ENCODE measurements around the gene ZNF536.
"Not testable (repeated sequence)": the region's sequence is repeated elsewhere in the genome, so short reads cannot be mapped to it uniquely, and the experiment has no call there.

ZNF536 gene

DNA sequence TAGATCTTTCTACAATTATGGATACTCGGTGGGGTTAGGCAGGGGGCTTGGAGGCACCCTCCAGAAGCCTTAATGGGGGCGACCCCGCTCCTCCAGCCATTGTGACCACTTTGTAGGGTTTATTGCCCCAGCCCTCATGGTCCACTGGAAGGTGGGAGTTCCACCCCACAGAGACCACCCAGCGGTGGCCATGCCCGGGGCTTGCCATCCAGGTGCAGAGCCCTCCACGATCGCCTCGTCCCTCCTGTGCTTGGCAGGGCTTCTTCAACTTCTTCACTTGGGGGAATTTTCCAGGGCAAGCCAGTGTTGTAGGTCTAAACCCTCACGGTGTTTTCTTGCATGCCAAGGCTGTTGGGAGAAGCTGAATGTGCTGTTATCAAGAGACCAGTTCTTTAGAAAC is 16.1 kb downstream of the ZNF536 start:
- DNase-seq (ENCODE audit: low spot score): no peak

DNA sequence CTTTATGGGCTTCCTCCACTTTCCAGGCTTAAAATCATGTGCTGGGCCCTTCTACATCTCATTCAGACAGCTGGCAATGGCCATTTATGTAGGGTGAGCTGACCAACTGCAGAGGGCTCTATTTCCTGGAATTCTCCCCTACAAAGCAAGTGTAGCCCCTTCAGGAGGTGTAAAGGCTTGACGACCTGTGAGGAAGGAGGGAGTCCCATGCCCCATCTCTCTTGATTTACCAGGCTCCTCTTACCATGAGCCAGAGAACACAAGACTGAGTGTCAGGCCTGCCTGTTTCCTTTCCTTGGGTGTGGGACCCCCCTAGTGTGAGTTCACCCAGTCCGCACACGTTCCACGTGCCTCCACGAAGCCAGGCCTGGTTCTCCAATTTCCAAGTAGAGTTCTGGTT is 16.6 kb downstream of the ZNF536 start:
- DNase-seq (ENCODE audit: low spot score): no peak

- DNase-seq (ENCODE audit: low spot score): no peak
Measured at GRCh38 chr19:30390356-30390988, 18.3 kb downstream of the ZNF536 start.

DNA sequence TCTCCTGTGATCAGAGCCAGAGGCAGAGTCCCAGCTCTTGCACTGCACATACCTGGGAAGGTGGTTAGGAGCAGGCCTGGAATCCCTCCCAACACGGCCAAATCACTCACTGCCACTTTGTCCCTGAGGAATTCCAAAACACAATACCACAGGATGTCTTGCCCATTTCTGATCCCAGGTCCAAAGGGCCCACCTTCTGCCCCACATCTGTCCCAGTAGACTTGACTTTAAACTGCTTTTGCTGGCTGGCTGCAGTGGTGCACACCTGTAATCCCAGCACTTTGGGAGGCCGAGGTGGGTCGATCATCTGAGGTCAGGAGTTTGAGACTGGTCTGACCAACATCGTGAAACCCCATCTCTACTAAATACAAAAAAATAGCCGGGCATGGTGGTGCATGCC is 18.9 kb downstream of the ZNF536 start:
- no peak for DNase-seq (ENCODE audit: low spot score)

DNA sequence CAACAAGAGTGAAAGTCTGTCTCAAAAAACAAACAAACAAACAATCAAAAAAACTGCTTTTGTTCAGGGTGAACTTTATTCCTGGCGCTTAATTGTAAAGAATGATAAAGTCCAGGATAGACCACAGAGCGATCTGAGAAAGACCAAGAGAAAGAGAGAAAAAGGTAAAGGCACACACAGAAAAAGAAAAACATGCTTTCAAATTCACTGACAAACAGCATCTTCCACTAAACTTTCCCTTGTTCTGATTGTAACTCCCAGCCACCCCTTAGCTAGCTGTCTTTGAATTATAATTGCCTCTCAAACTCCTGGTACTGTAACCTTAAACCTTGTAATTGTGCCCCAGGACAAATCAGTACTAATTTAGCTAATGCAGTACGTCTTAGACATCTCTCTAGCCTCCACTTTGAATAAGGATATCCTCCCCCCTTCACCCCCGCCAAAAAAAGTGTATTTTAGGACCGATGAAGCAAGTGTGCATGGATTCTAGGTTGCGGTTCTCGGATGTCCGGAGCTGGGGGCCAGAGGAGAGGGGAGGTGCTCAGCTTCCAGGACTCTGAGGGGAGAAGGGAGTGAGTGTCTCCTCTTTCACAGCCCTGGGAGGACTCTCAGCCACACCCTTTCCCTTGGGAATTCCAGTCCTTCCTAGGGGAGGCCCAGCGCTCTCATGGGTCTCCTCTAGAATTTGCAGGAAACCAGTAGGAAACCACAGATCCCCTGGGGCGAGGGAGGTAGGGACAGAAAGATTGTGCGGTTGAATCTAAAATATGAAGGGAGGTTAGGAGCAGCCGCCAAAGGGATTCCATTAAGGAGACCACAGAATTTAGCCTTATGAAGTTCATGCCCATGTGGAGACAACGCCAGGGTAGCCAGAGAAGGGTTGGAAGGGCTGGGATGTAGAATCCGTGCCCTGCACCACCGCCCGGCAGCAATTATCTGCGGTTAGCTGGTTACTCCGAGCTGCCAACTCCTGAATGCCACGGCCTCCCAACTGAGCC is 19.7 kb downstream of the ZNF536 start:
- DNase-seq (ENCODE audit: low spot score): no peak

DNA sequence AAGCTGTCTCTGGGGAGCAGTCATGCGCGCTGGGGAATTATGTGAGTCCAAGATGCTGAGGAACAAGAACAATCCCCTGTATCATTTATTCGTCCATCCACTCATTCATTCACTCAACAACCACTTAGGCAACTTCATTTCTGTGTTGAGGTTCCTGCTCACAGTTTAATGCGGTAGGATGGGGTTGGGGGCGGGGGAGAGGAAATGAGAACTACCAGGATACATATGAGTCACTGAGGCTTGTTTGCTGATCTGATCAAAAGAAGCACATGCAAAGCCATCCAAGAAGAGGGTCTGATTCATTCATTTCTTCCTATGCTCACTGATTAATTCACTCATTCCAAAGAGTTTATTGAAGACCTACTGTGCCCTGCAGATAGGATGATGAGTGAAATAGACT is 20.9 kb downstream of the ZNF536 start:
- DNase-seq (ENCODE audit: low spot score): no peak

DNA sequence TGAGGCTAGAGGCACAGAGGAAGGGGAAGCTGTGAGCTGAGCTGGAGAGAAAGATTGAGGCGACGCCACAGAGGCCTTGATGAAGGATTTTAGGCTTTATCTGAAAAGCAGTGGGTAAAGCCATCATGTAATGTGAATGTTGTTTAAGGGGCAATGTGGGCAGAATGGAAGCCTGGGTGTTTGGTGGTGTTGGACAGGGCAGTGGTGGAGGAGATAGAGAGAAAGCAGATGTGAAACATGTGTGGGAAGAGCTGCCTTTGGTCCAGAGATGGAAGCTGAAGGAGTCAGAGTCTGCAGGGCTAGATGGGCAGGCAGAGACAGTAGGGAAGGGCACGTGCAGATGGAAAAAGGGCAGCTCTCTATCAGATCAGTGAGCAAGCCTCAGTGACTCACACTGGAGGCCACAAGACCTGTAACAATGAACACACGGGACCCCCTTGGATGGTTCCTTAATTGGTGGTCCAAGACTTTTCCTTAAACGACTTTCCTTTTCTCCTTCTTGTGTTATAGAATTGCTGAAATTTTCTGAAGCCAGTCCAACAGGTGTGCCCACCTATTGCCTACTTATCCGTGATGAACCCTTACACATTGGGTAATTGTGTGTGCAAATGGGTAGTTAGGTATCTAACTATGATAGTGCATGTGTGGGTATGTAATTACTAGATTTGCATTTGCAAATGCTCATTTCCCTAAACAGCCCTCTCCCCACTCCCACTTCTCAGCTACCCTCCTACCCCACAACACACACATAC is 21.7 kb downstream of the ZNF536 start:
- no peak for DNase-seq (ENCODE audit: low spot score)

DNA sequence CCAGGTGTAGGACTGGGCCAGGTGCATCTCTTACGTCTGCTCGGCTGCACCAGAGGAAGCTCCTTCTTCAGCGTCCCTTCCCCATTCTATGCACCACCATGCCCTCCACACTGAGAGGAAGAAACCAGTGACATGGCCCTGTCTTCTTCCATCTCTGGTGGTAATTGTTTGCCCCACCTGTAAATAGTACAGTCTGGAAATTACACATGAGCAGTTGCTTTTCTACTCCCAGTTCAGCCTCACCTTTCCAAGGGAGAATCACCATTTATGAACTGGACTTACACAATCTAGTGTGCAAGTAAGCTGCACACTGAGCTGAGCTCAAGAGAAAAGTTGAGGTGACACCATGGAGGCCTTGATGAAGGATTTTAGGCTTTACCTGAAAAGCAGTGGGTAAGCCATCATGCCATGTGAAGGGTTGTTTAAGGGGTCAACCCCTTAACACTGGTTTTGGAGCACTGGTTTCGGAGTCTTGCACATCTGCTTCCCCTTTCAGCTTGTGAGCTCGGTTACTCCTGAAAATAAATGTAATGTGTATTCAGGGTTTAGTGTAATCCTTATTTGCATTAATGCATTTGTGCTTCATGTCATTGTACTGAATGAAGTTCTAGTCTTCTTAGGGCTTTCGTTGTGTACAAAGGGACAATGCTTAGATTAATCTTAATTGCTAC is 22.4 kb downstream of the ZNF536 start:
- DNase-seq (ENCODE audit: low spot score): no peak

DNA sequence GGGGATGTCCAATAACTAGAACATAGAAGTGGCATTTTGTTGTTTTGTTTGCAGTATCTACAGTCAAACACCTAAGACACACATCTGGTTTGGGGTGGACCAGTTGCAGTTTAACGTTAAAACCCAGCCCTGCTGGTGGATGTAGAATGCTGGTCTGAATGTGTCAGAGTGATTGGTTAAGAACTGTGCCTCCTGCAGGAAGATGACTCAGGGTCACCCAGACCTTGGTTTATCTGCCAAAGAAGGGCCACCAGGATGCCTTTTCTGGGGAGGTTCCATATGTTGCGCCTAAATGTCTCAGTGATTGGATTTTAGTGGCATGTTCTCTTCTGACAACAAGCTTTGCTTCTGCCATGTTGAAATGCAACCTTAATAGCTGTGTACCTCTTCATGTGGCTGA is 23.1 kb downstream of the ZNF536 start:
- no peak for DNase-seq (ENCODE audit: low spot score)

GRCh38 chr19:30398539-30398938 is 26.4 kb downstream of the ZNF536 start:
- DNase-seq (ENCODE audit: low spot score): not testable (repeated sequence)

DNA sequence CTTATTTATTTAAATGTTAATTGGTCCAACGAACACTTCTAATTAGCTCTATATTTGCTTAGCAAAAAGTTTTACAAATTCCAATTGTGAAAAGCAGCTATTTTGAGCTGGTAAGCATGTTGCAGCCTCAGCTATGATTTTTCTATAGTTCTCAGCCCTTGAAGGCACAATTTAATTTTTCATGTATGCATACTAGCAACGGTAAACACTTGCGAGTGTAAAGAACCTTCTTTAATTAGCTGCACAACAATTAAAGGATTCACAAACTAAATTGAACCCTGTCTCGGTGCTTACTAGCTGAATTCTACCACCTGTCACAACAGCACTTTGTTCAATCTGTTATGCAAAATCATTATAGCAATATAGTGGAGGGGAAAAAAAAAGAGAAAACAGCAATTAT is 29.8 kb downstream of the ZNF536 start:
- no peak for DNase-seq (ENCODE audit: low spot score)

DNA sequence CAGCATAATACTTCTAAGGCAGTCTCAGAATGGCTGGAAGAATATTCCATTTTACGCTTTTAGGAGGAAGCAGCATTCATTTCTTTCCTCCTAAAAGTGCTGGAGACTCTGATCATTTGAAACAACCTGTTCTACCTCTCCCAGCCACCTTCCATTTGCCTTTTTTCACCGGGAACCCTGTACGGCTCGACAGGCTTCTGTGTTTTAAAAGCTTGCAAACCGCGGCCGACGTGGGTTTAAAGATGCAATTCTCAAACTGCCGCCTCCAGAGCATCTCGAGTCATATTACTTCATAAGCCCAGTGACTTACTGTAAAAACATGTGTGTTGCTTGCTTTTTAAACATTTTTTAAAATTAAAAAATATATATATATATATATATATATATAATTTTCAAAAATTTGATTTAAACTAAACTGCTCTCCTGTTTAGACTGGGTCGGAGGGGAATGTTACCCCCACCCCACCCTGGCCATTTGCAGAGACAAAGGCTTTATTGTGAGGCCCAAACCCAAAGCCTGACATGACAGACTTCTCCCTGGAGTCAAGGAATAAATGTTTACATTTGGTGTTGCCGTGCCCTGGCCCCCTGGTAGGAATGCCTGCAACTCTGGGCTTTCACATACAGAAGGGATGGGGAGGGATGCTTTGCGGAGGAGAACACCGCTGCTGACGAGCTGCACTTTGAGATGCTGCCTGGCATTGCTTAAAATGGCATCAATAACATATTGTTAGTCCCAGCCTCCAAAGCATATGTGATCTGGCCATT is 30.4 kb downstream of the ZNF536 start:
- no peak for DNase-seq (ENCODE audit: low spot score)

DNA sequence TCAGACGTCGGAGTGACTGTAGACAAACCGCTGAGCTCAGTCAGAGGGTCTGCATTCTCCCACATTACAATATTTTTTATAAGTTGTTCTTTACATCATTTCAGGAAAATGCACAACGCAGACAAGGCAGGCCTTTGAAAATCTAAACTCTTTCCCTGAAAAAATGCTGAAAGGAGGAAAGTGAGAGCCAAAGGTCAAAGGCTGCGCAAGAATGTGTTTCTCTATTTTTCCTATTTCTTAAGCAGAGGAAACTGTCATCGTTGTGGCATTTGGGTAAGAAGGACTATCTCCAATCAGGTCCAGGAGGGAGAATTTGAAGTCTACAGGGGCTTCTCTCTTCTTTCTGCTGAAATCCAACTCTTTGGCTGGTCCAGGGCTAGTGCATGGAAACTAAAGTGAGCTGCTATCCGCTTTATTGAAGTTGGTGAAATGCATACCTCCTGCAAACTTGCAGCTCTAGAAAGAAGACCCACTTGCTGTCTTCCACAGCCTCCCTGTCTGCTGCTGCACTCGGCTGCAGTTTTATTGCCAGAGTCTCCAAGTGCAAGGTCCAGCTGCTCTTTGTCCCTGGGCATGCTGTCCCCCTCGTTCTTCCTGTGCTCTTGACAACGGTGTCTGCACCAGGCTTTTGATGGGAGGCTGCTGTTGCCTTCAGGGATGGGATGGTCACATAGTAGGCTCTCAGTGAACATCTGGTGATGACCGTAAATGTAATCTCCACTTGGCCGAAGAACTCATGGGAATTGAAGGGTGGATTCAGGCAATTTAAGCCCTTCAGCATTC is 31.2 kb downstream of the ZNF536 start:
- no peak for DNase-seq (ENCODE audit: low spot score)

DNA sequence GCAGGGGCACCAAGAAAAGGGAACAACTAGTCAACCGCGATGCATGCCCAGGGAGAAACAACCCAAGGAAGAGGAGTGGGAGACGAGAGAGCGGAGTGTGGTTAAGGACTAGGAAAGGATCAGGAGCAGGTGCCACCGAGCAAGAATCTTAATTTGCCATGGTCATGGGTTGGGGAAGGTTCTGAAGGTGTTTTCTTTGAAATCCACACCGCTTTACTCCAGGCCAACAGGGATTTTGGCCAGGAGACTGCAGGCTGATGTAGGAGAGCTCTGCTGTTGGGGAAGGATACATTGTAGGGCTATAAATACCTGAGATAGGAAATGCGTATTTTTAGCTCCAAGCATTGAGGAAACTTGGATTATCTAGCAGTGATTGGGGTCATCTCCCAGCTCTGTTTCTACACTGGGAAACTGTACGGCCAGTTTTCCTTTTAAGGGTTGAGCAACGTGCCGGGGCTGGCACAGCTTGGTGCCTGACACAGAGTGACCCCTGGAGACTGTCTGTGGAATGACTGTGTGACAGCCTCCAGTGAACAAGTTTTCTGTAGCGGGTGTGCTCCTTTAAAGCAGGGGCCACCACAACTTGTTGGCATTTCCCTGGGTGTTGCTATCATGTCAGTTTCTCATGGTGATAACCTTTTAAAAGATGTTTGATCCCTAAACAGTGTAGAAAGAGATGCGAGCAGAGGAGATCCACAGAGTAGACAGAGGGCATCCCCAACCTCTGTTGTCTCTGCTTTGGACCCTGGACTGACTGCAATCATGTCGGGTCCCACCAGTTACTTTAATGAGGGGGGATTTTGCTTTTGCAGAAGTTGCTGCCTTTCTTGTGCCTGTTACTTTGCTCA is 34.3 kb downstream of the ZNF536 start:
- peak; percentile 54 for DNase-seq (ENCODE audit: low spot score)

GRCh38 chr19:30407068-30407709 is 35.0 kb downstream of the ZNF536 start:
- no peak for DNase-seq (ENCODE audit: low spot score)

GRCh38 chr19:30408734-30409301 is 36.6 kb downstream of the ZNF536 start:
- no peak for DNase-seq (ENCODE audit: low spot score)

- no peak for DNase-seq (ENCODE audit: low spot score)
Measured at GRCh38 chr19:30411714-30412113, 39.5 kb downstream of the ZNF536 start.

- no peak for DNase-seq (ENCODE audit: low spot score)
Measured at GRCh38 chr19:30416375-30416774, 44.2 kb downstream of the ZNF536 start.

GRCh38 chr19:30417166-30417565 is 45.0 kb downstream of the ZNF536 start:
- DNase-seq (ENCODE audit: low spot score): not testable (repeated sequence)
